Measurements from ENCODE around the gene POLR3E.

Gene POLR3E

DNA sequence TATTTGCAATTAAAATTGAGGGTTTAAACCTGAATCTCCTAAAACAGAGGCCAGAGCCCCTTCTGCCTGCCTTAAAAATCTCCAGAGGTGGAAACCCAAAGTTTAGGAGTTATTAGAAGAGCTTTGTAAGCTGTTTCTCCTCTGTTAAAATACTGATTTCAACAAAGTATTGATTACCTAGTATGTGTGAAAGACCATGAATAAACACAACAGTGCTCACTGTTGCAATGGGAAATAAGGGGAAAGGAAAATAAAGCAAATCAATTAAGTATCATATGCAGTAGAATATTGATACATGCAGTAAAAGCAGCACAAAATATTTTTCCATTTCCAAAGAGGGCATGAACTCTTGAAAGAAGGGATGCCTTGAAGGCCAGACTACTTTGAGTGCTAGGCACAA, 62.5 kb downstream of the POLR3E start:
- no peak for TF ChIP-seq TCF4 (CRISPR knock-in tag; IDR thresholded peaks at IDR 0.05; ENCODE audit: borderline replicate concordance)
- TF ChIP-seq, protein P1, sequence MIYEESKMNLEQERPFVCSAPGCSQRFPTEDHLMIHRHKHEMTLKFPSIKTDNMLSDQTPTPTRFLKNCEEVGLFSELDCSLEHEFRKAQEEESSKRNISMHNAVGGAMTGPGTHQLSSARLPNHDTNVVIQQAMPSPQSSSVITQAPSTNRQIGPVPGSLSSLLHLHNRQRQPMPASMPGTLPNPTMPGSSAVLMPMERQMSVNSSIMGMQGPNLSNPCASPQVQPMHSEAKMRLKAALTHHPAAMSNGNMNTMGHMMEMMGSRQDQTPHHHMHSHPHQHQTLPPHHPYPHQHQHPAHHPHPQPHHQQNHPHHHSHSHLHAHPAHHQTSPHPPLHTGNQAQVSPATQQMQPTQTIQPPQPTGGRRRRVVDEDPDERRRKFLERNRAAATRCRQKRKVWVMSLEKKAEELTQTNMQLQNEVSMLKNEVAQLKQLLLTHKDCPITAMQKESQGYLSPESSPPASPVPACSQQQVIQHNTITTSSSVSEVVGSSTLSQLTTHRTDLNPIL (CRISPR knock-in tag; IDR thresholded peaks at IDR 0.05; ENCODE audit: low read depth), result no peak
- TF ChIP-seq, protein P2, sequence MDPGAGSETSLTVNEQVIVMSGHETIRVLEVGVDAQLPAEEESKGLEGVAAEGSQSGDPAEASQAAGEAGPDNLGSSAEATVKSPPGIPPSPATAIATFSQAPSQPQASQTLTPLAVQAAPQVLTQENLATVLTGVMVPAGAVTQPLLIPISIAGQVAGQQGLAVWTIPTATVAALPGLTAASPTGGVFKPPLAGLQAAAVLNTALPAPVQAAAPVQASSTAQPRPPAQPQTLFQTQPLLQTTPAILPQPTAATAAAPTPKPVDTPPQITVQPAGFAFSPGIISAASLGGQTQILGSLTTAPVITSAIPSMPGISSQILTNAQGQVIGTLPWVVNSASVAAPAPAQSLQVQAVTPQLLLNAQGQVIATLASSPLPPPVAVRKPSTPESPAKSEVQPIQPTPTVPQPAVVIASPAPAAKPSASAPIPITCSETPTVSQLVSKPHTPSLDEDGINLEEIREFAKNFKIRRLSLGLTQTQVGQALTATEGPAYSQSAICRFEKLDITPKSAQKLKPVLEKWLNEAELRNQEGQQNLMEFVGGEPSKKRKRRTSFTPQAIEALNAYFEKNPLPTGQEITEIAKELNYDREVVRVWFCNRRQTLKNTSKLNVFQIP (CRISPR knock-in tag; IDR thresholded peaks at IDR 0.05; ENCODE audit: borderline replicate concordance, low read depth), result no peak
- TF ChIP-seq, protein P3, sequence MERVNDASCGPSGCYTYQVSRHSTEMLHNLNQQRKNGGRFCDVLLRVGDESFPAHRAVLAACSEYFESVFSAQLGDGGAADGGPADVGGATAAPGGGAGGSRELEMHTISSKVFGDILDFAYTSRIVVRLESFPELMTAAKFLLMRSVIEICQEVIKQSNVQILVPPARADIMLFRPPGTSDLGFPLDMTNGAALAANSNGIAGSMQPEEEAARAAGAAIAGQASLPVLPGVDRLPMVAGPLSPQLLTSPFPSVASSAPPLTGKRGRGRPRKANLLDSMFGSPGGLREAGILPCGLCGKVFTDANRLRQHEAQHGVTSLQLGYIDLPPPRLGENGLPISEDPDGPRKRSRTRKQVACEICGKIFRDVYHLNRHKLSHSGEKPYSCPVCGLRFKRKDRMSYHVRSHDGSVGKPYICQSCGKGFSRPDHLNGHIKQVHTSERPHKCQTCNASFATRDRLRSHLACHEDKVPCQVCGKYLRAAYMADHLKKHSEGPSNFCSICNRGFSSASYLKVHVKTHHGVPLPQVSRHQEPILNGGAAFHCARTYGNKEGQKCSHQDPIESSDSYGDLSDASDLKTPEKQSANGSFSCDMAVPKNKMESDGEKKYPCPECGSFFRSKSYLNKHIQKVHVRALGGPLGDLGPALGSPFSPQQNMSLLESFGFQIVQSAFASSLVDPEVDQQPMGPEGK (CRISPR knock-in tag; IDR thresholded peaks at IDR 0.05; ENCODE audit: borderline replicate concordance), result no peak
- TF ChIP-seq ZNF8 (CRISPR knock-in tag; IDR thresholded peaks at IDR 0.05), result no peak
- no peak for TF ChIP-seq RARB (CRISPR knock-in tag; IDR thresholded peaks at IDR 0.05)
- no peak for TF ChIP-seq SNAI2 (CRISPR knock-in tag; IDR thresholded peaks at IDR 0.05)
- TF ChIP-seq ESRRG (CRISPR knock-in tag; IDR thresholded peaks at IDR 0.05), result no peak
- TF ChIP-seq ARNTL (CRISPR knock-in tag; IDR thresholded peaks at IDR 0.05; ENCODE audit: borderline replicate concordance, low read depth), result no peak
- TF ChIP-seq BACH2 (CRISPR knock-in tag; IDR thresholded peaks at IDR 0.05; ENCODE audit: borderline replicate concordance), result no peak
- TF ChIP-seq, protein P4, sequence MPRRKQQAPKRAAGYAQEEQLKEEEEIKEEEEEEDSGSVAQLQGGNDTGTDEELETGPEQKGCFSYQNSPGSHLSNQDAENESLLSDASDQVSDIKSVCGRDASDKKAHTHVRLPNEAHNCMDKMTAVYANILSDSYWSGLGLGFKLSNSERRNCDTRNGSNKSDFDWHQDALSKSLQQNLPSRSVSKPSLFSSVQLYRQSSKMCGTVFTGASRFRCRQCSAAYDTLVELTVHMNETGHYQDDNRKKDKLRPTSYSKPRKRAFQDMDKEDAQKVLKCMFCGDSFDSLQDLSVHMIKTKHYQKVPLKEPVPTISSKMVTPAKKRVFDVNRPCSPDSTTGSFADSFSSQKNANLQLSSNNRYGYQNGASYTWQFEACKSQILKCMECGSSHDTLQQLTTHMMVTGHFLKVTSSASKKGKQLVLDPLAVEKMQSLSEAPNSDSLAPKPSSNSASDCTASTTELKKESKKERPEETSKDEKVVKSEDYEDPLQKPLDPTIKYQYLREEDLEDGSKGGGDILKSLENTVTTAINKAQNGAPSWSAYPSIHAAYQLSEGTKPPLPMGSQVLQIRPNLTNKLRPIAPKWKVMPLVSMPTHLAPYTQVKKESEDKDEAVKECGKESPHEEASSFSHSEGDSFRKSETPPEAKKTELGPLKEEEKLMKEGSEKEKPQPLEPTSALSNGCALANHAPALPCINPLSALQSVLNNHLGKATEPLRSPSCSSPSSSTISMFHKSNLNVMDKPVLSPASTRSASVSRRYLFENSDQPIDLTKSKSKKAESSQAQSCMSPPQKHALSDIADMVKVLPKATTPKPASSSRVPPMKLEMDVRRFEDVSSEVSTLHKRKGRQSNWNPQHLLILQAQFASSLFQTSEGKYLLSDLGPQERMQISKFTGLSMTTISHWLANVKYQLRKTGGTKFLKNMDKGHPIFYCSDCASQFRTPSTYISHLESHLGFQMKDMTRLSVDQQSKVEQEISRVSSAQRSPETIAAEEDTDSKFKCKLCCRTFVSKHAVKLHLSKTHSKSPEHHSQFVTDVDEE (CRISPR knock-in tag; IDR thresholded peaks at IDR 0.05), result no peak
- no peak for TF ChIP-seq ZFP3 (CRISPR knock-in tag; IDR thresholded peaks at IDR 0.05)
- TF ChIP-seq ZNF70 (CRISPR knock-in tag; IDR thresholded peaks at IDR 0.05), result no peak
- TF ChIP-seq ISL1 (CRISPR knock-in tag; IDR thresholded peaks at IDR 0.05), result no peak
- TF ChIP-seq, protein P5, sequence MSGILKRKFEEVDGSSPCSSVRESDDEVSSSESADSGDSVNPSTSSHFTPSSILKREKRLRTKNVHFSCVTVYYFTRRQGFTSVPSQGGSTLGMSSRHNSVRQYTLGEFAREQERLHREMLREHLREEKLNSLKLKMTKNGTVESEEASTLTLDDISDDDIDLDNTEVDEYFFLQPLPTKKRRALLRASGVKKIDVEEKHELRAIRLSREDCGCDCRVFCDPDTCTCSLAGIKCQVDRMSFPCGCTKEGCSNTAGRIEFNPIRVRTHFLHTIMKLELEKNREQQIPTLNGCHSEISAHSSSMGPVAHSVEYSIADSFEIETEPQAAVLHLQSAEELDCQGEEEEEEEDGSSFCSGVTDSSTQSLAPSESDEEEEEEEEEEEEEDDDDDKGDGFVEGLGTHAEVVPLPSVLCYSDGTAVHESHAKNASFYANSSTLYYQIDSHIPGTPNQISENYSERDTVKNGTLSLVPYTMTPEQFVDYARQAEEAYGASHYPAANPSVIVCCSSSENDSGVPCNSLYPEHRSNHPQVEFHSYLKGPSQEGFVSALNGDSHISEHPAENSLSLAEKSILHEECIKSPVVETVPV (CRISPR knock-in tag; IDR thresholded peaks at IDR 0.05), result no peak
- no peak for TF ChIP-seq ZFP30 (CRISPR knock-in tag; IDR thresholded peaks at IDR 0.05)
- no peak for ATAC-seq

DNA sequence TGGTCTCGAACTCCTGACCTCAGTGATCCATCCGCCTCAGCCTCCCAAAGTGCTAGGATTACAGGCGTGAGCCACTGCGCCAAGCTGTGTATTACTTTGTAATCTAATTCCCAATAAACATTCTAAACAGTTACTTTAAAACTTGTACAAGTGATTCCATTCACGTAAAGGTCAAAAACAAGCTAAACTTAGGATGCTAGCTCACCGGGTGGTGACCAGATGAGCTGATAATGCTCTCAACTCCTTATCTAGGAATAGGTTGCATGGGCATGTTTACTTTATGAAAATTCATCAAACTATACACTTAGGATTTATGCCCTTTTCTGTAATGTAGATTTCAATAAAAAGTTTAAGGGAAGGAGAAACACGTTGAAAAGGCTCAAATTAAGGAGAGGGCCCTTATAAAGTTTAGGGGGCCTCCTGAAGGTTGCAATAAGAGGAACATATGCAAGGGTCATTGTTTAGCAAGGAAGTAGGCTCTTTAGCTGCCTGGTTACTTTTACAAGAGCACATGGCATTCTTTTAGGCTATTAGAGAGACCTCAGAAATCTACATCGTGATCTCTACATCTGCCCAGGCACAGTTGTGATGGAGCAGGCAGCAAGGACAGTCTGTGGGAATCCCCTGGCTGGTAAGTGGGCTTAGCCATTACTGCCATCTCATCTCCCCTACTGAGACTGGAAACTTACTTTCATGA, 63.9 kb downstream of the POLR3E start:
- TF ChIP-seq, protein P4 (CRISPR knock-in tag; IDR thresholded peaks at IDR 0.05), result no peak
- TF ChIP-seq ARNTL (CRISPR knock-in tag; IDR thresholded peaks at IDR 0.05; ENCODE audit: borderline replicate concordance, low read depth), result no peak
- TF ChIP-seq RARB (CRISPR knock-in tag; IDR thresholded peaks at IDR 0.05), result no peak
- no peak for TF ChIP-seq ZNF70 (CRISPR knock-in tag; IDR thresholded peaks at IDR 0.05)
- TF ChIP-seq ISL1 (CRISPR knock-in tag; IDR thresholded peaks at IDR 0.05), result no peak
- TF ChIP-seq SNAI2 (CRISPR knock-in tag; IDR thresholded peaks at IDR 0.05), result no peak
- no peak; the same call in 2 of the 3 replicates for ATAC-seq
